HepG2 (cell line): ENCODE data around the gene FRMD4A. TPM values are rescaled to one million over a fixed set of nuclear protein-coding genes. Genes with fewer than 3 reads are reported as not detected.

Experiments
- HMGA1 ChIP-seq: sonication (generic); formaldehyde crosslinking; conservative IDR thresholded peaks from 2 replicates; pipeline ENCODE4 v1.4.0; 2020; ENCODE audit warnings: missing genetic modification reagents
- ZBTB25 ChIP-seq: IDR thresholded peaks from 2 replicates; pipeline ENCODE4 v1.6.1; 2018; ENCODE audit warnings: missing genetic modification reagents
- ZSCAN30 ChIP-seq: sonication (generic); formaldehyde crosslinking; IDR thresholded peaks from 2 replicates; pipeline ENCODE4 v1.5.0; 2020; ENCODE audit warnings: mild to moderate bottlenecking, missing genetic modification reagents
- polyA plus RNA-seq, 8 experiments: library from polyadenylated mRNA; depleted of rRNA in 3 of 8; stranded (reverse) in 7 of 8; unstranded in 1 of 8; fragments of >200 nt; fragmentation: Illumina TruSeq in 4 of 8; extraction: Trizol in 4 of 8; gene quantifications; 2 replicates each; pipeline versions ENCODE4 v1.2.1 to v1.2.3, GENCODE V29; 2011 to 2016; ENCODE audit warnings: low read depth in 4 of 8, missing spikeins in 1 of 8, mixed read lengths in 1 of 8; ENCODE audit not compliant: insufficient read depth in 1 of 8
- total RNA-seq, 5 experiments: library from RNA; depleted of rRNA; stranded (reverse); fragments of >200 nt; fragmentation: Illumina TruSeq; extraction: Trizol; gene quantifications; 2 replicates each; pipeline ENCODE4 v1.2.3, GENCODE V29; 2016; ENCODE audit warnings: low read depth in 1 of 5
- TF ChIP-seq, protein P1 (sequence below): sonication (generic); formaldehyde crosslinking; IDR thresholded peaks from 2 replicates; pipeline ENCODE4 v1.4.0; 2020; ENCODE audit warnings: missing genetic modification reagents, borderline replicate concordance
- TF ChIP-seq, protein P2 (sequence below), 2 experiments: IDR thresholded peaks; 2 replicates each; pipeline ENCODE4 v1.6.1; 2011 to 2012; ENCODE audit warnings: low read length in 2 of 2, borderline replicate concordance in 1 of 2, low read depth in 1 of 2, mild to moderate bottlenecking in 1 of 2, moderate library complexity in 1 of 2

The FRMD4A gene
- total and polyA plus RNA-seq, 2 of the 13 experiments (the other 11 are each of a cell fraction or from before 2014, with no cell fraction given), result 0.09 to 0.26 TPM

DNA sequence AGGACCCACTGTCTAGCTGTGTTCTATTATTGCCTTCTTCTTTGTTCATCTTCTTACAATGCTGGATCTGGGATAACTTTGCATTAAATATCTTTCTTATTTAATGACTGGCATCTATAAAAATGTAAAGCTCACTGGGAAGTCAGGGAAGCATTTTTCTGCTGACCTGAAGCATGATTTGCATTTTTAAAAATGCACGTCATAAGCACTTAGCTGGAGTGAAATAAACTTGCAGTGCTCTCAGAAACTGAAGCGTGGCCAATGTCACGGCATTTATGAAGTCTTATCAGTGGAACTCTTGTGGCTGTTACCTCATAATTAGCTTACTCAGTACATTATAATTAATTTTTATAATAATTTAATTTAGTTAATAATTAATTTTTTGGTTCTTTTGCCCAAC lies 59.1 kb downstream of the FRMD4A start (continued):
- TF ChIP-seq, protein P1, sequence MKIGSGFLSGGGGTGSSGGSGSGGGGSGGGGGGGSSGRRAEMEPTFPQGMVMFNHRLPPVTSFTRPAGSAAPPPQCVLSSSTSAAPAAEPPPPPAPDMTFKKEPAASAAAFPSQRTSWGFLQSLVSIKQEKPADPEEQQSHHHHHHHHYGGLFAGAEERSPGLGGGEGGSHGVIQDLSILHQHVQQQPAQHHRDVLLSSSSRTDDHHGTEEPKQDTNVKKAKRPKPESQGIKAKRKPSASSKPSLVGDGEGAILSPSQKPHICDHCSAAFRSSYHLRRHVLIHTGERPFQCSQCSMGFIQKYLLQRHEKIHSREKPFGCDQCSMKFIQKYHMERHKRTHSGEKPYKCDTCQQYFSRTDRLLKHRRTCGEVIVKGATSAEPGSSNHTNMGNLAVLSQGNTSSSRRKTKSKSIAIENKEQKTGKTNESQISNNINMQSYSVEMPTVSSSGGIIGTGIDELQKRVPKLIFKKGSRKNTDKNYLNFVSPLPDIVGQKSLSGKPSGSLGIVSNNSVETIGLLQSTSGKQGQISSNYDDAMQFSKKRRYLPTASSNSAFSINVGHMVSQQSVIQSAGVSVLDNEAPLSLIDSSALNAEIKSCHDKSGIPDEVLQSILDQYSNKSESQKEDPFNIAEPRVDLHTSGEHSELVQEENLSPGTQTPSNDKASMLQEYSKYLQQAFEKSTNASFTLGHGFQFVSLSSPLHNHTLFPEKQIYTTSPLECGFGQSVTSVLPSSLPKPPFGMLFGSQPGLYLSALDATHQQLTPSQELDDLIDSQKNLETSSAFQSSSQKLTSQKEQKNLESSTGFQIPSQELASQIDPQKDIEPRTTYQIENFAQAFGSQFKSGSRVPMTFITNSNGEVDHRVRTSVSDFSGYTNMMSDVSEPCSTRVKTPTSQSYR (CRISPR knock-in tag), result no peak
- no peak for TF ChIP-seq ZBTB25
- TF ChIP-seq ZSCAN30 (CRISPR knock-in tag), result no peak
- no peak for TF ChIP-seq HMGA1 (CRISPR knock-in tag)
- TF ChIP-seq, protein P2, sequence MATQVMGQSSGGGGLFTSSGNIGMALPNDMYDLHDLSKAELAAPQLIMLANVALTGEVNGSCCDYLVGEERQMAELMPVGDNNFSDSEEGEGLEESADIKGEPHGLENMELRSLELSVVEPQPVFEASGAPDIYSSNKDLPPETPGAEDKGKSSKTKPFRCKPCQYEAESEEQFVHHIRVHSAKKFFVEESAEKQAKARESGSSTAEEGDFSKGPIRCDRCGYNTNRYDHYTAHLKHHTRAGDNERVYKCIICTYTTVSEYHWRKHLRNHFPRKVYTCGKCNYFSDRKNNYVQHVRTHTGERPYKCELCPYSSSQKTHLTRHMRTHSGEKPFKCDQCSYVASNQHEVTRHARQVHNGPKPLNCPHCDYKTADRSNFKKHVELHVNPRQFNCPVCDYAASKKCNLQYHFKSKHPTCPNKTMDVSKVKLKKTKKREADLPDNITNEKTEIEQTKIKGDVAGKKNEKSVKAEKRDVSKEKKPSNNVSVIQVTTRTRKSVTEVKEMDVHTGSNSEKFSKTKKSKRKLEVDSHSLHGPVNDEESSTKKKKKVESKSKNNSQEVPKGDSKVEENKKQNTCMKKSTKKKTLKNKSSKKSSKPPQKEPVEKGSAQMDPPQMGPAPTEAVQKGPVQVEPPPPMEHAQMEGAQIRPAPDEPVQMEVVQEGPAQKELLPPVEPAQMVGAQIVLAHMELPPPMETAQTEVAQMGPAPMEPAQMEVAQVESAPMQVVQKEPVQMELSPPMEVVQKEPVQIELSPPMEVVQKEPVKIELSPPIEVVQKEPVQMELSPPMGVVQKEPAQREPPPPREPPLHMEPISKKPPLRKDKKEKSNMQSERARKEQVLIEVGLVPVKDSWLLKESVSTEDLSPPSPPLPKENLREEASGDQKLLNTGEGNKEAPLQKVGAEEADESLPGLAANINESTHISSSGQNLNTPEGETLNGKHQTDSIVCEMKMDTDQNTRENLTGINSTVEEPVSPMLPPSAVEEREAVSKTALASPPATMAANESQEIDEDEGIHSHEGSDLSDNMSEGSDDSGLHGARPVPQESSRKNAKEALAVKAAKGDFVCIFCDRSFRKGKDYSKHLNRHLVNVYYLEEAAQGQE (IDR thresholded peaks at IDR 0.05; ENCODE audit: borderline replicate concordance in 1 of 2, low read depth in 1 of 2, low read length in 2 of 2), result no peak
